Stimulated activated CD8-positive, alpha-beta memory T cell treated with anti-CD3 and anti-CD28 coated beads, Interleukin-7, amount 100 ng/mL, for 1 hour (primary cell): ENCODE results near the gene RPTOR.

Source experiments
- DNase-seq, 2 donors: peaks; one replicate each; pipeline ENCODE4 v3.0.0-alpha.2; 2020; ENCODE audit warnings: low read depth in 2 of 2

The RPTOR gene

DNA sequence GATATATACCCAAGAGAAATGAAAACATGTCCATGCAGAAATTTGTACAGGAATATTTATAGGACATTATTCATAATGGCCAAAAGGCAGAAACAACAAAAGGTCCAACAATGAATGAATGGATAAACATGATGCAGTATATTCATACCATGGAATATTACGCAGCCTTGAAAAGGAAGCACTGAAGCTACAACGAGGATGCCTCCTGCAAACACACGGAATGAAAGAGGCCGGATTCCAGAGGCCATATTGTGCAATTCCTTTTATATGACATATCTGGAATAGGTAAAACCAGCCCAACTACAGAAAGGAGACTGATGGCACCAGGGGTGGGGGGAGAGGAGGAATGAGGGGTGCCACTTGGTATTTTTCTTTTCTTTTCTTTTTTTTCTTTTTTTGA is 432.5 kb downstream of the RPTOR start:
- DNase-seq = no peak

- no peak for DNase-seq
Measured at GRCh38 chr17:80978499-80979497, 434.2 kb downstream of the RPTOR start.

GRCh38 chr17:80979547-80980378 is 435.1 kb downstream of the RPTOR start:
- no peak for DNase-seq

DNA sequence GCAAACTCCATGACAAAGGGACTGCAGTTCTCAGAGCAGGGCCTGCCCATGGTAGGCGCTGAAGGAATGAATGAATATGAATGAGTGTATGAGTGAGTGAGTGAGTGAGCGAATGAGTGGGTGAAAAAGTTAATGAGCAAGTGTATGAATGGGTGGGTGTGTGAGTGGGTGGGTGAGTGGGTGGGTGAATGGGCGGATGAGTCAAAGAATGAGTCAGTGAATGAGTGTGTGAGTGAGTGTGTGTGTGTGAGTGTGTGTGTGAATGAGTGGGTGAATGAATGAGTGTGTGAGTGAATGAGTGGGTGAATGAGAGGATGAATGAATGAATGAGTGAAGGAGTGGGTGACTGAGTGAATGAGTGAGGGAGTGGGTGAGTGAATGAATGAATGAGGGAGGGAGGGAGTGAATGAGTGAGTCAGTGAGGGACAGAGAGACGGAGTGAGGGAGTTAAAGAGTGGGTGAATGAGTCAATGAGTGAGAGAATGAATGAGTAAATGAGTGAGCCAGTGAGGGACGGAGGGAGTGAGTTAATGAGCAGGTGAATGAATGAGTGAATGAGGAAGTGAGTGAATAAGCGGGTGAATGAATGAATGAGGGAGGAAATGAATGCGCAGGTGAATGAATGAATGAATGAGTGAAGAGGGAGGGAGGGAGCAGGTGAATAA is 435.9 kb downstream of the RPTOR start:
- no peak for DNase-seq

- DNase-seq = no peak
Measured at GRCh38 chr17:80981062-80981902, 436.6 kb downstream of the RPTOR start.

DNA sequence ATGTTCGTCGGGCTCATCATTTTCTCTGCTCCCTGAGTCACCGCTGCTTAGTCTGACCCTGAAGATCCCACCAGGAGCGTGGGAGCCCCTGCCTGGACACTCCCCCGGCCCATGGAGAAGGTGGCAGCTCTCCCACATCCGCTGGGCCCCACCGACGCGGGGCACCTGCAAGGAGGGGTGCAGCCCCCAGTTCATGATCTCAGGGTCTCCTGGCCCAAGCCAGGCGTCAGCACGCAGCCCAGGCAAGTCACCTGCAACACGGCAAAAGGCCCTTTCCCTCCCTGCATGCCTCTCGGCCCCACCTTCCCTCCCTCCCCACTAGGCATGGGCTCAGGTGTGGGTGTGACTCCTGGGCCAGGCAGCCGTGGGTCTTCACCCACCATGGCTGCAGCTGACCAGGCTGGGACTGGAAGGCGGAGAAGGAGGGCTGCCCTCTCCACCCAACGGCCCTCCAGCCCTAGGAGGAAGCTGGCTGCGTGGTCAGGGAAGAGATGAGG is 437.3 kb downstream of the RPTOR start:
- no peak for DNase-seq

DNA sequence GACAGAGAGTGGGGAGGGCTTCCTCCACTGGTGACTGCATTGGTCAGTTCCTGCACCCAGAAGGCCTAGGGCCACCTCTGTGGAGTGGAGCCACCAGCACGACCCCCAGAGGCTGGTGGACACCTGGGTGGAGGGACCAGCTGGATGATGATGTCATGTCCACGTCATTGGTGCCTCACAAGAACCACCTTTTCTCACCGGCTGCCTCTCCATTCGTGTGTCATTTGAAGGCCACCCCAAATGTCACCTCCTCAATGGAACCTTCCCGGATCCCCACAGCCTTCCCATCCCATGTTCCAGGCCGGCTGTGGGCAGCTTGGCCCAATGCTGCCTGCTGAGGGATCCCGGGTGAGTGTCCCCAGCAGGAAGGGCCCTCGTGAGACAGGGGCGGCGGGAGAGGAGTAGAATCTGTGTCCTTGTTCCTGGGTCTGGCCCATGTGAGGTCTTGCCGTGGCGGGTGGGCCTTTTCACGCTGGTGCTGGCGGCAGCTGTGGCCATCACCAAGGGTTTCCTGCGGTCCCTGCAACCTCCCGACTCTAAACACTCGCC is 437.9 kb downstream of the RPTOR start:
- no peak for DNase-seq

GRCh38 chr17:80983545-80983944 is 438.9 kb downstream of the RPTOR start:
- no peak for DNase-seq

DNA sequence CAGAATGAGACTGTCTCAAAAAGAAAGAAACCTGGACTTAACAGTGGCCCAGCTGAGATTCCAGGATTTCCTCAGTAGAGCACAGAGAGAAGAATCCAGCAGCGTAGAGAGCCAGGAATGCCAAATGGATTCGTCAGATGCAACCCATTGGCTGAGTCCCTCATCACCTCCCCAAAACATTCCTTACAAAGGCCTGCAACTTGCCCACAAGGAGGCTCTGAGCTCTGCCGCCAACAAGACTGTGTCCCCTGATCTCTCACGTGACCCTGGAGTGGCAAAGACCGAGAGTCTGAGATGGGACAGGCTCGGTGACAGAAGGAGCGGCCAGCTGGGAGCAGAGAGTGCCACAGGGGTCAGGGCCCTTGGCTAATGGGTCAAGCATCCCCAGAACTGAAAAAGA is 440.1 kb downstream of the RPTOR start:
- no peak for DNase-seq

DNA sequence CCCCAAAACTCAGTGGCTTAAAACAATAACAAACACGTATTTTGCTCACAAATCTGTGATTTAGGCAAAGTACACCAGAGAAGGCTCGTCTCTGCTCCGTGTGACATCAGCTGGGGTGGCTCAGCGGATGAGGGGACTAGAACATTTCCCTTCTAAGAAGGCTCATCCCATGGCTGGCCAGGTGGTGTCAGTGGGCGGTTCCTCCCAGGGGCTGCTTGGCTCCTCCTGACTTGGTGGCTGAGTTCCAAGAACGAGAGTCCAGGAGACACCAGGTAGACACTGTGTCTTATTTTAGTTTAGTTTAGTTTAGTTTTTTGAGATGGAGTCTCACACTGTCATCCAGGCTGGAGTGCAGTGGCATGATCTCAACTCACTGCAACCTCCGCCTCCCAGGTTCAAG is 441.4 kb downstream of the RPTOR start:
- no peak for DNase-seq

- no peak for DNase-seq
Measured at GRCh38 chr17:80986816-80987475, 442.3 kb downstream of the RPTOR start.

DNA sequence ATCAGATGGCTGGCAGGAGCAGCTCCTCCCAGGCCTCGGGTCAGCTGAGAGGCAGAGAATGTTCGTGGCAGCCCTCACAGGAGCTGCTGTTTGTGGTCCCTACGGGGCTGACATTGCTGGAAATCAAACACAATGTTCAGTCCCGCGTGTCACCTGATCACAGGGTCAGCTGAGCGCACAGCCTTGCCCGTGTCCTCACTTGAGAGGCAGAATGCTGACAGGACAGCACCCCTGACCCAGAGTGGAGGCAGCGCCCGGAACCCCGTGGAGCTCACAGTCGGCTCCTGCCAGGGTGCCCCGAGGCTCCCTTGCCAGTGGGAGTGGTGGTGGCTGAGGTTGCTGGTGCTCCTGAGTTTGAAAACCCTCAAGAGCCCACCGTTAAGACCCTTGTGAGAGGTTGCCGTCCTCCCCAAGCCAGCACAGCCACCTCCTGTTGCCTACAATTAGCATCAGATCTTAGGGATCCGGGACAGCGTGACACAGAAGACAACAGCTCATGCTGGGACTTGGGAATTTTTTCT is 443.4 kb downstream of the RPTOR start:
- no peak for DNase-seq

- DNase-seq = no peak
Measured at GRCh38 chr17:80989586-80989913, 444.9 kb downstream of the RPTOR start.

- DNase-seq = no peak
Measured at GRCh38 chr17:80990921-80991644, 446.4 kb downstream of the RPTOR start.

DNA sequence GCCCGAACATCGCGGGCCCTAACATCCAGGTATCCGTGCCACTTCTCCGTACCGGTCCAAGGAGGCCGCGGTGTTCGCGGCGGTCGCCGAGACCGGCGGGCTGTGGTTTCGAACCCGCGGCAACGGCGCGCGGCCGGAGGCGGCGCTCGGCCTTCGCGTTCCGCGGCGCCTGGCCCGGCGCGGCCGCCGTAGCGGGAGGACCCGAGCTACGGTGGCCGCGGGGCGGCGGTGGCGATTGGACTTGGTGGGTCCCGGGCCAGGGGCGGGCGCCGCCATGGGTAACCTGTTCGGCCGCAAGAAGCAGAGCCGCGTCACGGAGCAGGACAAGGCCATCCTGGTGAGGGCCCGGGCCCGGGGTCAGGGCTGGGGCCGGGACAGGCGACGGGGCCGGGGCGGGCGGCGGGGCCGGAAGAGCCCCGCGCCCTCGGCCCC is 447.0 kb downstream of the RPTOR start, which contains the start of gene CHMP6:
Gene CHMP6 (plus strand): TSS at position 197 of the 432 bp plus-strand sequence. CDS start 78 bp downstream, at position 275.
- DNase-seq = peak; percentile 32 to 34

- DNase-seq = no peak
Measured at GRCh38 chr17:80992077-80992947, 447.7 kb downstream of the RPTOR start.

DNA sequence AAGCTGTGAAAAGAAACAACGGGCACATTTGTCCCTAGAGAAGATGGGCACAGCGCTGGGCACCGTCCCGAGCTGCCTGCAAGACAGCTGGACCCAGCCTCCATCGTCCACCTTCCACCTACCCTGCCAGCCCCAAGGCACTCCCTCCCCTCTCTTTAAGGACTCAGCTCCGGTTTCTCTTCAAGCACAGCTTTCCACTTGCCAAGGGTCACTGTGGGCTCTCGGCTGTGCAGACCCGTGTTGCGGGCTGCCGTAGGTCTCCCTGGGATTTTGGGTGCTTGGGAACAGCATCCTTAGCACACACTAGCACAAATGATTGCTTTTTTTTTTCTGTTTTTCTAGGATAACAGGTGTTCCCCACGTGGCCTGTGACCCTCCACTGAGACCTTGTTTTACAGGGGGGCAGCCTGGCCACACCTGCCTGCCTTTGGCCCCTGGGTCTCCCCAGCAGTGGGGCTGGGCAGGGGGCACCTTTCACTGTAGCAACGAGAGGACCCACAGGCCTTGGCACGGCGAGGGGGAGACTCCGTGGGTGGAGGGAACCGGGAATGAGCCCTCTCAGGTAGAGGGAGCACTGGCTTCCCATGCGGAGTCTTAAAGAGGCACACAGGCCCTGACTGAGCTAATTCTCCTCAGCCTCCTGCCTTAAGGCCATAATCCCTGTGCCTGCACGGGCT is 448.4 kb downstream of the RPTOR start:
- DNase-seq = no peak

GRCh38 chr17:80995131-80995530 is 450.5 kb downstream of the RPTOR start:
- DNase-seq = no peak
